ENCODE data around the gene DCAF12. TPM values are rescaled to one million over a fixed set of nuclear protein-coding genes. Genes with fewer than 3 reads are reported as not detected.

DCAF12 gene
- total and polyA plus RNA-seq, 9 donors: 17.2 to 65.5 (median 24.8) TPM

DNA sequence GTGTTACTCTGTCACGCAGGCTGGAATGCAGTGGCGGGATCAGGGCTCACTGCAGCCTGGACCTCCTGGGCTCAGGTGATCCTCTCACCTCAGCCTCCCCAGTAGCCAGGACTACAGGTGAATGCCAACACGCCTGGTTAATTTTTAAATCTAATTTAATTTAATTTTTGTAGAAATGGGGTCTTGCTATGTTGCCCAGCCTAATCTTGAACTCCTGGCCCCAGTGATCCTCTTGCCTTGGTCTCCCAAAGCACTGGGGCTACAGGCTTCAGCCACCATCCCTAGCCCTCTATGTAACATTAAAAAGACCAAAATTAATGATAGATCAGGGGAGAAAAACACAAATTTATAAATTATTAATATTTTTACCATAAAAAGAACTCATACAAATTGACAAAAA lies 66.5 kb downstream of the DCAF12 start:
- 85 to 95% (median 86%) methylated on average over 3 of the region's 3 CpGs for WGBS, 3 donors
- H3K27ac ChIP-seq: no peak overlapping the region
- no peak overlapping the region for H3K4me3 ChIP-seq
- TF ChIP-seq, protein P1, sequence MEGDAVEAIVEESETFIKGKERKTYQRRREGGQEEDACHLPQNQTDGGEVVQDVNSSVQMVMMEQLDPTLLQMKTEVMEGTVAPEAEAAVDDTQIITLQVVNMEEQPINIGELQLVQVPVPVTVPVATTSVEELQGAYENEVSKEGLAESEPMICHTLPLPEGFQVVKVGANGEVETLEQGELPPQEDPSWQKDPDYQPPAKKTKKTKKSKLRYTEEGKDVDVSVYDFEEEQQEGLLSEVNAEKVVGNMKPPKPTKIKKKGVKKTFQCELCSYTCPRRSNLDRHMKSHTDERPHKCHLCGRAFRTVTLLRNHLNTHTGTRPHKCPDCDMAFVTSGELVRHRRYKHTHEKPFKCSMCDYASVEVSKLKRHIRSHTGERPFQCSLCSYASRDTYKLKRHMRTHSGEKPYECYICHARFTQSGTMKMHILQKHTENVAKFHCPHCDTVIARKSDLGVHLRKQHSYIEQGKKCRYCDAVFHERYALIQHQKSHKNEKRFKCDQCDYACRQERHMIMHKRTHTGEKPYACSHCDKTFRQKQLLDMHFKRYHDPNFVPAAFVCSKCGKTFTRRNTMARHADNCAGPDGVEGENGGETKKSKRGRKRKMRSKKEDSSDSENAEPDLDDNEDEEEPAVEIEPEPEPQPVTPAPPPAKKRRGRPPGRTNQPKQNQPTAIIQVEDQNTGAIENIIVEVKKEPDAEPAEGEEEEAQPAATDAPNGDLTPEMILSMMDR (IDR thresholded peaks at IDR 0.05): no peak
- TF ChIP-seq POLR2A (IDR thresholded peaks at IDR 0.05) (no peak), EP300 (IDR thresholded peaks at IDR 0.05) (no peak)
- DNase-seq: no peak
- intact Hi-C loops (cut with DNase I): no loop called here
- H3K36me3 ChIP-seq: no peaks in the 10 kb centered on the region
- H3K27me3 ChIP-seq: no peaks in the 10 kb centered on the region
- H3K9me3 ChIP-seq: no peaks in the 10 kb centered on the region
- no peaks in the 10 kb centered on the region for H3K4me1 ChIP-seq (ENCODE audit: insufficient read depth)

DNA sequence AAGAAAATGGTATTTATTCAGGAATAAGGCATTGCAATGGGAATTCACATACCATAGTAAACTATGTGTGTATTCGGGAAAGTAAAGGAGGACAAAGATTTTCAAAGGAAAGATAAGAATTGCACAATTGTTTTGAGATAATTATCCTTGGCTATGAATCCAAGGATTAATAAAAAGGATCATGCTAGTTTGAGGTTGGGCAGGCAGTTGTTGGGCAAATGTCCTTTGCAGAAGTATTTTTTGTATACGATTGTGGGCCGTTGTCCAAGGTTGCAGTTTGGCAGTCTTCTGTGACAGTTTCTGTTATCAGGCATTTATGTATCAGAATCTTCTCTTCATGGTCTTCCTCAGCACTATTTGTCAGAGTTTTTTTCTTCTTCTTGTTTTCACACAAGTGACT lies 67.2 kb downstream of the DCAF12 start:
- Histone ChIP-seq H3K9me3 (no peaks in the 10 kb centered on the region), H3K27ac (no peak overlapping the region), H3K4me1 (ENCODE audit: insufficient read depth) (no peaks in the 10 kb centered on the region), H3K36me3 (no peaks in the 10 kb centered on the region), H3K4me3 (no peak overlapping the region), H3K27me3 (no peaks in the 10 kb centered on the region)
- TF ChIP-seq POLR2A (IDR thresholded peaks at IDR 0.05): no peak
- no peak for TF ChIP-seq EP300 (IDR thresholded peaks at IDR 0.05)
- TF ChIP-seq, protein P1 (IDR thresholded peaks at IDR 0.05): no peak
- WGBS, 3 donors: 8 to 10% (median 8%) methylated on average over 3 of the region's 3 CpGs
- intact Hi-C loops (cut with DNase I): no loop called here
- no peak for DNase-seq

DNA sequence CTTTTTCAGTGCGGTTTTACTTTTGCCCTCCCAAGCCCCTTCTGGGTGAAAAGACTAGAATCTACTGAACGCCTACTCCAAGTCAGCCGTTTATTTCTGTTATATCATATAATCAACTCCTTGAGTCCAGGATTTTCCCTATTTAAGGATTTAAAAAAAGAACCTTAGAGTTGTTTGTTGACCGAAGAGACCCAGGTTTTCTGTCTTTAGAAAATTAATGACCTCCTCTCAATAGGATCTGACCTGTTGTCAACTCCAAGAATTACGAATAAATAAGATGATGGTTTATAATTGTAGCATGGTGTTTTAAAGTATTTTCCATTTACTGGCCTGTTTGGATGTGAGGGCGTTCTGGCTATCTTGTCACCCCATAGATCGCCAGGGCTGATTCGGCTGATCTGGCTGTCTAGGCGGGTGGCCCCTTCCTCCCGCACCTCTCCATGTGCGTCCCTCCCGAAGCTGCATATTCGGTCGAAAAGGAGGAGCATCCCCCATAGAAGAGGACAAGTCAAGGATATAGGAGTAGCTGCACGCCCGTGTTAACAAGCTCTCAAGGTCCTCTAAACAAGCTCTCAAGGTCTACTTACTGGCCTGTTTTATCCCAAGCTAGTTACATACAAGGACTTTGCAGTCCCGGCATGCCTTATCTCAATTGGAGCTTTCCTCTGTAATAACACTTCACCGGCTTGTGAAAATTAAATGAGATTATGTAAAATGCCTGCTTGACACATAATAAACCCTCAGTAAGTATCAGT lies 76.7 kb downstream of the DCAF12 start:
- intact Hi-C loops (cut with DNase I): loop anchor here in 1 of 4 donors (5.0 kb wide), 2 partner anchors 233 to 277 kb away; partner anchors contain the start of genes KIF24, NUDT2 and UBE2R2
- 4 to 14% (median 5%) methylated on average over 18 of the region's 18 CpGs for WGBS, 3 donors
- Histone ChIP-seq H3K27ac (peak overlapping the region in 1 of 2 donors; percentile 97), H3K4me1 (ENCODE audit: insufficient read depth) (peaks cover 6% of the 10 kb centered on the region), H3K9me3 (no peaks in the 10 kb centered on the region), H3K27me3 (no peaks in the 10 kb centered on the region), H3K36me3 (no peaks in the 10 kb centered on the region), H3K4me3 (peak overlapping the region; percentile 86)
- DNase-seq: no peak
- TF ChIP-seq EP300 (IDR thresholded peaks at IDR 0.05) (no peak), POLR2A (IDR thresholded peaks at IDR 0.05) (no peak)
- TF ChIP-seq, protein P1 (IDR thresholded peaks at IDR 0.05): no peak

DNA sequence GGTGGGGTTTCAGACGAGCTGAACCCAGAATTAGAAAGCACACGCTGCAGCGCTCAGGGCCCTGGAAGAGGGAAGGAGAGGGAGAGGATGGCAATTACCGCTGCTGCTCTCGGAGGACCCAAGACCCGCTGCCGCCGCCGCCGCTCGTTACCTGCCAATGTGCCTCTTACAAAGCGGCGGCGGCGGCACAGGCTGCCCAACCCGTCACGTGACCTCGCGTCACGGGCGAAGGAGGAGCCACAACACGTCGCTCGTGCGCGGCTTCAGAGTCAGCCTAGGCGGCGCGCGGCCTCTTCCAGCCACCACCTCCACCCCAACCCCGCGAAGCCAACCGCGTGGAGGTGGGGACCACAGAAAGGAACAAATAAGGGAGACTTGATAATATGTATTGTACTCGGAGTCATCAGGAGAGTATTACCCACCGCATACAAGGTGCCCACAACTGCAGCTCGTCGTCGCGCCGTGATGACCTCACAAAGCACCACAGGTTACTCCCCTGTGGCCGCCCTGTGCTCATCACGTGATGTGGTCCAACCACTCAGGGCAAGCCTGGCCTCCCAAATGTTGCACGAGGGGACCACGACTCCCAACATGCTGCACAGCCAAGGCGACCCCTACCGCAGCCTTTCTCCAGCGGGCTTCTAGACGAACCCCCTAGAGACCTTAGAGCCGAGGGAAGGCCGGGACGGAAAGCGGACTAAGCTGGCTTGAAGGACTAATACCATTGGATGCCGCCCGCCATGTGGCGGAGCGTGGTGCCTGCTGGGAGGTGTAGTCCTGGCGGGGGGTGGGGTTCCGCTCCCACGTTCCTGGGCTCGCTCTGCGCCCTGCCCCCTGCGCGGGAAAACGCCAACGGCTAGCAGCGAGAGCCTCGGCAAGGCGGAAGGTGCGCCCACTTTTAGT lies 77.5 kb downstream of the DCAF12 start, which contains the start of gene UBAP2:
TSS of gene UBAP2 (minus strand) at position 161 of the 903 bp plus-strand sequence. CDS start 31,739 bp downstream, outside the sequence.
- WGBS, 3 donors: 0% methylated on average over 67 to 70 of the region's 70 CpGs
- TF ChIP-seq POLR2A (IDR thresholded peaks at IDR 0.05): peak; percentile 62
- no peak for TF ChIP-seq EP300 (IDR thresholded peaks at IDR 0.05)
- TF ChIP-seq, protein P1 (IDR thresholded peaks at IDR 0.05): peak in 2 of 3 donors; percentile 8 to 17
- H3K9me3 ChIP-seq: no peaks in the 10 kb centered on the region
- peak within 1 kb of the TSS; percentile 86 for H3K4me3 ChIP-seq
- peak within 1 kb of the TSS; percentile 86 to 97 for H3K27ac ChIP-seq
- DNase-seq: peak; percentile 97 to 99 (median 98)
- intact Hi-C loops (cut with DNase I): loop anchor here in 1 of 4 donors (5.0 kb wide), 1 partner anchor 232 kb away; the partner anchor contains the start of gene UBE2R2
- H3K27me3 ChIP-seq: no peaks in the 10 kb centered on the region
- H3K36me3 ChIP-seq: no peaks in the 10 kb centered on the region
- peaks cover 6% of the 10 kb centered on the region for H3K4me1 ChIP-seq (ENCODE audit: insufficient read depth)
